Measurements from ENCODE around the gene PDP2.

The PDP2 gene

DNA sequence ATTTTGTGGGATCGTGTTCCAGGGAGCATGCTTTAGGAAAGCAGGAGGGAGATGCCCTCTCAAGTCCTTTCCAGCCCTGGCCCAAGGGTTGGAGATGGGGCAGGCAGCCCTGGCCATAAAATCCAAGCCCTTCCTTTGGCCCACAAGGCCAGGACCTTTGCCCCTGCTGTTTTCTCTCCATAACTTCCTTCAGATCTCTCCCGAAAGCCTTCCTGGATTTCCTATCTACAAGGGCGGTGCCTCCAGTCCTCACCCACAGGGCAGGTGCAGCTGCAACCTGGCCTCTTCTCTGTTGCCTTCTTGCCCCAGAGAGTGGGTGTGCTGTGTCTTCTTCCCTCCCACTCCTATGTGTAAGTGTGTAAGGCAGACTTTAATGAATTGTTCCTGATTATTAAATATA is 8.5 kb upstream of the PDP2 start:
- 90 to 91% methylated on average over 3 of the region's 3 CpGs for WGBS, 2 experiments
- Histone ChIP-seq H3K9me3 (ENCODE audit: control insufficient read depth, low read length) (no peaks in the 10 kb centered on the region), H3K36me3 (ENCODE audit: control insufficient read depth, insufficient read depth, low read length) (no peaks in the 10 kb centered on the region), H3K4me1 (ENCODE audit: control insufficient read depth, insufficient read depth, low read length) (no peaks in the 10 kb centered on the region), H3K27me3 (ENCODE audit: control insufficient read depth, insufficient read depth, low read length, poor library complexity, severe bottlenecking) (peaks cover 11% of the 10 kb centered on the region), H3K27ac (ENCODE audit: insufficient read depth, low read depth, low read length, poor library complexity, severe bottlenecking) (no peak overlapping the region), H3K4me3 (ENCODE audit: insufficient read depth, low read depth, low read length) (no peak overlapping the region)

- Histone ChIP-seq H3K4me1 (ENCODE audit: control insufficient read depth, insufficient read depth, low read length) (no peaks in the 10 kb centered on the region), H3K36me3 (ENCODE audit: control insufficient read depth, insufficient read depth, low read length) (no peaks in the 10 kb centered on the region), H3K27me3 (ENCODE audit: control insufficient read depth, insufficient read depth, low read length, poor library complexity, severe bottlenecking) (peaks cover 11% of the 10 kb centered on the region), H3K27ac (ENCODE audit: insufficient read depth, low read depth, low read length, poor library complexity, severe bottlenecking) (no peak overlapping the region), H3K9me3 (ENCODE audit: control insufficient read depth, low read length) (no peaks in the 10 kb centered on the region), H3K4me3 (ENCODE audit: insufficient read depth, low read depth, low read length) (no peak overlapping the region)
- 72 to 78% methylated on average over 4 of the region's 4 CpGs for WGBS, 2 experiments
Observed at GRCh38 chr16:66872559-66872942, 7.8 kb upstream of the PDP2 start.

GRCh38 chr16:66872943-66873684 is 7.2 kb upstream of the PDP2 start:
- Histone ChIP-seq H3K9me3 (ENCODE audit: control insufficient read depth, low read length) (no peaks in the 10 kb centered on the region), H3K36me3 (ENCODE audit: control insufficient read depth, insufficient read depth, low read length) (no peaks in the 10 kb centered on the region), H3K4me1 (ENCODE audit: control insufficient read depth, insufficient read depth, low read length) (no peaks in the 10 kb centered on the region), H3K4me3 (ENCODE audit: insufficient read depth, low read depth, low read length) (peak overlapping the region; percentile 19), H3K27me3 (ENCODE audit: control insufficient read depth, insufficient read depth, low read length, poor library complexity, severe bottlenecking) (peaks cover 11% of the 10 kb centered on the region), H3K27ac (ENCODE audit: insufficient read depth, low read depth, low read length, poor library complexity, severe bottlenecking) (no peak overlapping the region)
- WGBS, 2 experiments, result 9 to 10% methylated on average over 39 of the region's 39 CpGs

DNA sequence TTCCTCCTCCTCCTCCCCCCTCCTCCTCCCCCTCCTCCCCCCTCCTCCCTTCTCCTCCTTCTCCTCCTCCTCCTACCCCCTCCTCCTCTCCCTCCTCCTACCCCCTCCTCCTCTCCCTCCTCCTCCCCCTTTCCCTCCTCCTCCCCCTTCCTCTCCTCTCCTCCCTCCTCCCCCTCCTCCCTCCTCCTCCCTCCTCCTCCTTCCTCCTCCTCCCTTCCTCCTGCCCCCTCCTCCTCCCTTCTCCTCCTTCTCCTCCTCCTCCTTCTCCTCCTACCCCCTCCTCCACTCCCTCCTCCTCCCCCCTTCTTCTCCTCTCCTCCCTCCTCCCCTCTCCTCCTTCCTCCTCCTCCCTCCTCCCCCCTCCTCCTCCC is 6.6 kb upstream of the PDP2 start:
- H3K9me3 ChIP-seq (ENCODE audit: control insufficient read depth, low read length), result no peaks in the 10 kb centered on the region
- no peaks in the 10 kb centered on the region for H3K36me3 ChIP-seq (ENCODE audit: control insufficient read depth, insufficient read depth, low read length)
- H3K4me3 ChIP-seq (ENCODE audit: insufficient read depth, low read depth, low read length), result no peak overlapping the region
- H3K27ac ChIP-seq (ENCODE audit: insufficient read depth, low read depth, low read length, poor library complexity, severe bottlenecking), result no peak overlapping the region
- H3K4me1 ChIP-seq (ENCODE audit: control insufficient read depth, insufficient read depth, low read length), result no peaks in the 10 kb centered on the region
- H3K27me3 ChIP-seq (ENCODE audit: control insufficient read depth, insufficient read depth, low read length, poor library complexity, severe bottlenecking), result peaks cover 11% of the 10 kb centered on the region

GRCh38 chr16:66874079-66874775 is 6.1 kb upstream of the PDP2 start:
- Histone ChIP-seq H3K4me3 (ENCODE audit: insufficient read depth, low read depth, low read length) (no peak overlapping the region), H3K27ac (ENCODE audit: insufficient read depth, low read depth, low read length, poor library complexity, severe bottlenecking) (no peak overlapping the region), H3K27me3 (ENCODE audit: control insufficient read depth, insufficient read depth, low read length, poor library complexity, severe bottlenecking) (peaks cover 11% of the 10 kb centered on the region), H3K36me3 (ENCODE audit: control insufficient read depth, insufficient read depth, low read length) (no peaks in the 10 kb centered on the region), H3K4me1 (ENCODE audit: control insufficient read depth, insufficient read depth, low read length) (no peaks in the 10 kb centered on the region), H3K9me3 (ENCODE audit: control insufficient read depth, low read length) (no peaks in the 10 kb centered on the region)
- 0% methylated on average over 1 of the region's 1 CpG for WGBS, 2 experiments

DNA sequence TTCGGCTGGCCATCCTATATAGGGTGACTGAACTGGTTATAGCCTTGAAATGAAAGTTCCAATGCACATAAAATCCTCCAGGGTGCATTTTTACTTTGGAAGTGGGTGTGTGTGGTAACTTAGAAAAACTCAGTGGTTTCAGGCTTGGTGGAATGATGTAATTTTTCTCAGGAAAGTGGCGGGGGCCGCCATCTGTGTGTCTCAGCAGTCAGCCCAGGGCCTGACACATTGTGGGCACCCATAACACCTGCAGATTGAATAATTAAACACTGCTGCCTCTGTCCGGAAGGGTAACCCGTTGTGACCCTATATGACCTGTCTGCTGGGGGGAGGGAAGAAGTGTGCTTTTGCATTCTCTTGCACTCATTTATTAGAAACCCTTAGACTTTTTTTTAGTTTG is 2.2 kb upstream of the PDP2 start:
- Histone ChIP-seq H3K4me1 (ENCODE audit: control insufficient read depth, insufficient read depth, low read length) (peaks cover 7% of the 10 kb centered on the region), H3K27ac (ENCODE audit: insufficient read depth, low read depth, low read length, poor library complexity, severe bottlenecking) (no peak overlapping the region), H3K9me3 (ENCODE audit: control insufficient read depth, low read length) (no peaks in the 10 kb centered on the region), H3K4me3 (ENCODE audit: insufficient read depth, low read depth, low read length) (no peak overlapping the region), H3K36me3 (ENCODE audit: control insufficient read depth, insufficient read depth, low read length) (no peaks in the 10 kb centered on the region), H3K27me3 (ENCODE audit: control insufficient read depth, insufficient read depth, low read length, poor library complexity, severe bottlenecking) (peaks cover 10% of the 10 kb centered on the region)
- WGBS, 2 experiments, result 90 to 91% methylated on average over 5 of the region's 5 CpGs

GRCh38 chr16:66881014-66881417 is 701 bp downstream of the PDP2 start:
- Histone ChIP-seq H3K4me1 (ENCODE audit: control insufficient read depth, insufficient read depth, low read length) (peaks cover 7% of the 10 kb centered on the region), H3K27me3 (ENCODE audit: control insufficient read depth, insufficient read depth, low read length, poor library complexity, severe bottlenecking) (peaks cover 10% of the 10 kb centered on the region), H3K4me3 (ENCODE audit: insufficient read depth, low read depth, low read length) (peak overlapping the region; percentile 84), H3K9me3 (ENCODE audit: control insufficient read depth, low read length) (no peaks in the 10 kb centered on the region), H3K27ac (ENCODE audit: insufficient read depth, low read depth, low read length, poor library complexity, severe bottlenecking) (no peak overlapping the region), H3K36me3 (ENCODE audit: control insufficient read depth, insufficient read depth, low read length) (peaks cover 10% of the 10 kb centered on the region)
- WGBS, 2 experiments, result 2 to 4% methylated on average over 22 to 23 of the region's 23 CpGs

DNA sequence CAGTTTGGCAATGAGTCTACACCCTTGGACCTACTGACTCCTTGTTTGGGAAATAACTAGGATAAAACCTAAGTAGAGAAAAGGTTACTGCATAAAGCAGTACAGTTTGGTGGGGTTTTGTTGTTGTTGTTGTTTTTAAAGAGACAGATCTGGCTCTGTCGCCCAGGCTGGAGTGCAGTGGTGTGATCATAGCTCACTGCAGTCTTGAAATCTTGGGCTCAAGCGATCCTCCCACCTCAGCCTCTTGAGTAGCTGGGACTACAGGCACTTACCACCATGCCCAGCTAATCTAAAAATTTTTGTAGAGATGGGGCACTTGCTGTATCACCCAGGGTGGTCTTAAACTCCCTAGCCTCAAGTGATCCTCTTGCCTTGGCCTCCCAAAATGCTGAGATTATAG is 1.2 kb downstream of the PDP2 start:
- 69 to 82% methylated on average over 2 of the region's 2 CpGs for WGBS, 2 experiments
- Histone ChIP-seq H3K9me3 (ENCODE audit: control insufficient read depth, low read length) (no peaks in the 10 kb centered on the region), H3K4me3 (ENCODE audit: insufficient read depth, low read depth, low read length) (peak overlapping the region; percentile 16)

DNA sequence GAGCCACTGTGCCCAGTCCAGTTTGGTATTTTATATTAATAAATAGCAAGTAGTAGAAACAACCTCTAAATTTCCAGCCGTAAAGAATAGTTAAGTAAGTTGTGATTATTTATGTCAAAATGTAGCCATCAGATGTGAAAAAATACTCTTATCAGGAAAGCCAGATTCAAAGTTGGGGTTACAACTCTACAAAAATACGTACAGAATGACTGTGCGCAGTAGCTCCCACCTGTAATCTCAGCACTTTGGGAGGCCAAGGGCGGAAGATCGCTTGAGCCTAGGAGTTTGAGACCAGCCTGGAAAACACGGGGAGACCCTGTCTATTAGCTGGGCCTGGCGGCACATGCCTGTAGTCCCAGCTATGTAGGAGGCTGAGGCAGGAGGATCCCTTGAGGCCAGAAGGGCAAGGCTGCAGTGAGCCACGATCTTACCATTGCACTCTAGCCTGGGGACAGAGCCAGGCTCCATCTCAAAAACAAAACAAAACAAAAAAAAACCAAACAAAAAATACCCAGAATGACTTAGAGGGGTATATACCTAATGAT is 1.7 kb downstream of the PDP2 start:
- H3K27me3 ChIP-seq (ENCODE audit: control insufficient read depth, insufficient read depth, low read length, poor library complexity, severe bottlenecking), result peaks cover 10% of the 10 kb centered on the region
- peaks cover 17% of the 10 kb centered on the region for H3K36me3 ChIP-seq (ENCODE audit: control insufficient read depth, insufficient read depth, low read length)
- no peaks in the 10 kb centered on the region for H3K9me3 ChIP-seq (ENCODE audit: control insufficient read depth, low read length)
- no peak overlapping the region for H3K4me3 ChIP-seq (ENCODE audit: insufficient read depth, low read depth, low read length)
- WGBS, 2 experiments, result 93 to 97% methylated on average over 8 of the region's 8 CpGs
- H3K27ac ChIP-seq (ENCODE audit: insufficient read depth, low read depth, low read length, poor library complexity, severe bottlenecking), result no peak overlapping the region
- peaks cover 7% of the 10 kb centered on the region for H3K4me1 ChIP-seq (ENCODE audit: control insufficient read depth, insufficient read depth, low read length)

More for the DNA sequence above, 1.2 kb downstream of the PDP2 start:
- Histone ChIP-seq H3K4me1 (ENCODE audit: control insufficient read depth, insufficient read depth, low read length) (peaks cover 7% of the 10 kb centered on the region), H3K27ac (ENCODE audit: insufficient read depth, low read depth, low read length, poor library complexity, severe bottlenecking) (no peak overlapping the region), H3K27me3 (ENCODE audit: control insufficient read depth, insufficient read depth, low read length, poor library complexity, severe bottlenecking) (peaks cover 10% of the 10 kb centered on the region), H3K36me3 (ENCODE audit: control insufficient read depth, insufficient read depth, low read length) (peaks cover 12% of the 10 kb centered on the region)

- WGBS, 2 experiments, result 95 to 97% methylated on average over 3 of the region's 3 CpGs
- peaks cover 7% of the 10 kb centered on the region for H3K4me1 ChIP-seq (ENCODE audit: control insufficient read depth, insufficient read depth, low read length)
- peaks cover 17% of the 10 kb centered on the region for H3K36me3 ChIP-seq (ENCODE audit: control insufficient read depth, insufficient read depth, low read length)
Observed at GRCh38 chr16:66882702-66883101, 2.4 kb downstream of the PDP2 start.

More at GRCh38 chr16:66882702-66883101, 2.4 kb downstream of the PDP2 start:
- peaks cover 10% of the 10 kb centered on the region for H3K27me3 ChIP-seq (ENCODE audit: control insufficient read depth, insufficient read depth, low read length, poor library complexity, severe bottlenecking)
- no peak overlapping the region for H3K4me3 ChIP-seq (ENCODE audit: insufficient read depth, low read depth, low read length)
- no peak overlapping the region for H3K27ac ChIP-seq (ENCODE audit: insufficient read depth, low read depth, low read length, poor library complexity, severe bottlenecking)
- no peaks in the 10 kb centered on the region for H3K9me3 ChIP-seq (ENCODE audit: control insufficient read depth, low read length)
